ENCODE data around the gene NLE1.
A peak's percentile ranks its signal among the peaks of the same experiment; 100 is the strongest.
"Not testable (repeated sequence)": the region's sequence is repeated elsewhere in the genome, so short reads cannot be mapped to it uniquely, and the experiment has no call there.

NLE1 gene

GRCh38 chr17:35129154-35129972 is 12.7 kb downstream of the NLE1 start:
- DNase-seq (ENCODE audit: low read depth, low spot score): no peak

DNA sequence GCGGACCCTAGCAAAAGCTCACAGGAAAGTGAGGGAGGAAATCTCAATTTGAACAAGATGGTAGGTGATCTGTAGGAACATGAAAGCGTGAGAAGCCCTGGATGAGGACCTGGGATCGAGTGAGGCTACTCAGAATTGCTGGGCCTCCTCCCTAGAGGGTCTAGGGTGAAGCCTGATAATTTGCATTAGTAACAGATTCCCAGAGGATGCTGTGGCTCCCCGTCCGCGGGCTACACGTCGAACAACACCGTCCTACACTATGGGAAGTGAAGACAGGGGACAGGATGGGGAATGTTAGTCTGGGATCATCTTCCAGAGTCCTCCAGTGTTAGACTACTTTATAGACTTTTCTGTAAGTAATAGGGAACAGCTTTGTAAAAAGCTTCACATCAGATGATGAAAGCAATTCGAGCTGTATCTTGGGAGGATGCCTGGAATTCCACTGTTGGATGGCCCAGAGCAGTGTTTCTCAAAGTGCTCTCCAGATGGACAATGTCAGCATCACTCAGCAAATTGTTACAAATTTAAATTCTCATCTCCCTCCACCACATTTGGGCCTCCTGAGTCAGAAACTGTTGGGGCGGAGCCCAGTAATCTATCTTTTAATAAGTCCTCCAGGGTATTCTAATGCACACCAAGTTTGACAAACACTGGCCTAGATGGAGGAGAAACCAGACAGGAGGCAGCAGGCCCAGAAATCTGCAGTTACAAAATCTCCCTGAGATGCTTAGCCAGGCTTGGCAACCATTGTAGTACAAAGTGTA is 14.2 kb downstream of the NLE1 start:
- no peak for DNase-seq (ENCODE audit: low read depth, low spot score)

DNA sequence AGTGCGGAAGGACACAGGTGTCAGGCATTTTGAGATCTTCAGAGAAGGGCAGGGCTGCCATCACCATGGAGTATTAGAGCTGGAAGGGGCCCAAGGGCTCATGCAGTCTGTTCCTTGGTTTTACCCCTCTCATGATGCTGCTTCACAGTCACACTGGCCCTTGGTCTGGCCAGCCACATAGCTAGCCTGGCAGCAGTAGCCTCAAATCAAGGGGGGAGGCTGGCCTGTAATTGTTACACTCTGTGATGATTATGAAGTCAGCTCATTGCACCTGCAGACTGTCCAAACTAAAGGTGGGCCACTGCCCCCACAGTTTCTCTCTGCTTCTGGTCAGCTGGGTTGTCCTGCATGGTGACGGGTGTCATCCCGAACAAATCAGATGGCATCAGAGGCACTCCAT is 20.8 kb downstream of the NLE1 start, which contains the start of gene FNDC8:
Gene FNDC8, plus strand, starts transcription at position 301 of the 400 bp plus-strand sequence. Its CDS starts 79 bp downstream, at position 380.
- DNase-seq (ENCODE audit: low read depth, low spot score): no peak

- DNase-seq (ENCODE audit: low read depth, low spot score): peak; percentile 50
Observed at GRCh38 chr17:35119370-35120165, 22.5 kb downstream of the NLE1 start, which contains the start of gene RAD51D. RAD51D (minus strand) TSS chr17:35119860; CDS start chr17:35119613, 247 bp downstream.

DNA sequence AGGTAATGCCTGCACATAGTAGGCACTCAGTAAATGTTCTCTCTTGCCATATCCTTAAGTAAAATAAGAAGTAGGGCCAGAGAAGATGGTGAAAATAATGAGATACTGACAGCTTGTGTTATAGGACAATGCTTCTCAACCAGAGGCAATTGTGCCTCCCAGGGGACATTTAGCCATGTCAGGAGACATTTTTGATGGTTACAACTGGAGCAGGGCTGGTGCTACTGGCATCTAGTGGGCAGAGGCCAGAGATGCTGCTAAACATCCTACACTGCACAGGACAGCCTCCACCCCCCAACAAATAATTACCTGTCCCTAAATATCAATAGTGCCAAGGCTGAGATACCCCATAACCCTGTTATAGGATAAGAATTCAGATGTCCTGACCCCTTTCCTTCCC is 24.1 kb downstream of the NLE1 start:
- no peak for DNase-seq (ENCODE audit: low read depth, low spot score)

GRCh38 chr17:35116845-35117244 is 25.3 kb downstream of the NLE1 start:
- no peak for DNase-seq (ENCODE audit: low read depth, low spot score)

DNA sequence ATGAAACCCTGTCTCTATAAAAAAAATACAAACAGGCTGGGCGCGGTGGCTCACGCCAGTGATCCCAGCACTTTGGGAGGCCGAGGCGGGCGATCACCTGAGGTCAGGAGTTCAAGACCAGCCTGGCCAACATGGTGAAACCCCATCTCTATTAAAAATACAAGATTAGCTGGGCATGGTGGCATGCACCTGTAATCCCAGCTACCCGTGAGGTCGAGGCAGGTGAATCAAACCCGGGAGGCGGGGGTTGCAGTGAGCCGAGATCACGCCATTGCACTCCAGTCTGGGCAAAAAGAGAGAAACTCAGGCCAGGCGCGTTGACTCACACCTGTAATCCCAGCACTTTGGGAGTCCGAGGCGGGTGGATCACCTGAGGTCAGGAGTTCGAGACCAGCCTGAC is 31.3 kb downstream of the NLE1 start:
- DNase-seq (ENCODE audit: low read depth, low spot score): not testable (repeated sequence)

GRCh38 chr17:35104844-35105450 is 37.2 kb downstream of the NLE1 start:
- no peak for DNase-seq (ENCODE audit: low read depth, low spot score)

GRCh38 chr17:35103271-35103670 is 38.8 kb downstream of the NLE1 start:
- no peak for DNase-seq (ENCODE audit: low read depth, low spot score)

- no peak for DNase-seq (ENCODE audit: low read depth, low spot score)
Observed at GRCh38 chr17:35101725-35102124, 40.4 kb downstream of the NLE1 start.

DNA sequence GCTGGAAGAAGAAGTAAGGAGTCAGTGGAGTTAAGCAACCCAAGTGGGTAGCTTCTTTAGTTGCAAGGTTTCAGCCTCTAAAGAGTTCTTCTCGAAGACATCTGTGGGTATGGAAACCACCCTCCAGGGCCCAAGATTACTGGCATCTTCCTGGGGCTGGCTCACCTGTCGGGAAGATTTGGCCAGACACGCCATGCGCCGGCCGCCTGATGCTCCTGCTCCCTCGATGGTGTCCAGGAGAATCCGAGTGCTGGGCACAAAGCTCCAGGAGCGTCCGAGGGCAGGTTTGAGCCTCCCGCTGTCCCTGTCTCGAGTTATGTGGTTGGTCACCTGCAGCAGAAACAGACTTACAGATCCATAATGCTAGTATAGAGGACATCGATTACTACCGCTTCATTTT is 41.1 kb downstream of the NLE1 start:
- no peak for DNase-seq (ENCODE audit: low read depth, low spot score)

GRCh38 chr17:35099908-35100307 is 42.2 kb downstream of the NLE1 start:
- DNase-seq (ENCODE audit: low read depth, low spot score): no peak

DNA sequence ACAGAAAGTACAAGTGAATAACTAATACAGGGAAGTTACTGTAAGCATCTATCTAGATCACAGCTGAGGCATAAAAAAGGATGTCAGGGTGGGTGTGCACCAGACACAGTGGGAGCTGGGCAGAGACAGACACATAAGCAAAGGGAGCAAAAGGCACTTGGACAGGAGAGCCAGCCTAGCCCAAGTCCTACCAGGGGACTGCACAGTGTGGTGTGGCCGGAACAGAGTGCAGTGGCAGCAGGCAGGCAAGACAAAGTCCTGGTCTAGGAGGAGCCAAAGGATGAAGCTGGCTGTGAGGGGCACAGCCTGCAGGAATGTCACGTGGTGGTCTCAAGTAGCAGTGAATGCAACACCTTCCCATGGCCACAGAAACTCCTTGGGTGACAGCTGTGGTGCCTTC is 44.3 kb downstream of the NLE1 start:
- DNase-seq (ENCODE audit: low read depth, low spot score): no peak

DNA sequence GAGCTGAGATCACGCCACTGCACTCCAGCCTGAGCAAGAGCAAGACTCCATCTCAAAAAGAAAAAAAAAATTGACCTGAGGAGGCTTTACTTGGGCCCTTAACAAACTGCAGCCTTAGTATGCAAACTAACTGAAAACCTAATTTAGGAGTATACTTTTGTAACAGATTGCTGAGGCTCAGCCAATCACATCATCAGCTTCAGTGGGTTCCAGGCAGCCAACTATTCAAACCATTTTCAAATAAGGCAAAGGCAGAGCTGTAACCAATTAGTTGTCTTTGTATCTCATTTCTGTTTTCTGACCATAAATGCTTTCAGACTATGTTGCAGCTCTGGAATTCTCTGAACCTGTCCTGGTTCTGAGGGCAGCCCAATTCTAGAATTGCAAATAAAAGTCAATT is 46.4 kb downstream of the NLE1 start:
- no peak for DNase-seq (ENCODE audit: low read depth, low spot score)

DNA sequence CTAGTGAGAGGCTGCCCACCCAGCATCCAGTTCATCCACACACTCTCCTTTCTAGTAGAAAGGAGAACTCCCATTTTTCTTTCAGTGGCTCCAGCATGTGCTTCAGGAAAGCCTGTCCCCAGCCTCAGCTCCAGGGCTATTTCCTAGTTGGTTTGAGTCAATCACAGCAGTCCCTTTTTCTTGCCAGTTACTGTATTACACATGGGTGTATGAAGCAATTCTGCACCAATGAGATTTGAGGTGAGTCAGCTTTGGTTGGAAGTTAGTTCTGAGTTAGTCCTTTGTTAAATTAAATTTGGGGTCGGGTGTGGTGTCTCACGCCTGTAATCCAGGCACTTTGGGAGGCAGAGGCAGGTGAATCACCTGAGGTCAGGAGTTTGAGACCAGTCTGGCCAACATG is 47.2 kb downstream of the NLE1 start:
- no peak for DNase-seq (ENCODE audit: low read depth, low spot score)

GRCh38 chr17:35090707-35091106 is 51.4 kb downstream of the NLE1 start:
- DNase-seq (ENCODE audit: low read depth, low spot score): not testable (repeated sequence)

GRCh38 chr17:35089586-35090296 is 52.4 kb downstream of the NLE1 start:
- no peak for DNase-seq (ENCODE audit: low read depth, low spot score)

DNA sequence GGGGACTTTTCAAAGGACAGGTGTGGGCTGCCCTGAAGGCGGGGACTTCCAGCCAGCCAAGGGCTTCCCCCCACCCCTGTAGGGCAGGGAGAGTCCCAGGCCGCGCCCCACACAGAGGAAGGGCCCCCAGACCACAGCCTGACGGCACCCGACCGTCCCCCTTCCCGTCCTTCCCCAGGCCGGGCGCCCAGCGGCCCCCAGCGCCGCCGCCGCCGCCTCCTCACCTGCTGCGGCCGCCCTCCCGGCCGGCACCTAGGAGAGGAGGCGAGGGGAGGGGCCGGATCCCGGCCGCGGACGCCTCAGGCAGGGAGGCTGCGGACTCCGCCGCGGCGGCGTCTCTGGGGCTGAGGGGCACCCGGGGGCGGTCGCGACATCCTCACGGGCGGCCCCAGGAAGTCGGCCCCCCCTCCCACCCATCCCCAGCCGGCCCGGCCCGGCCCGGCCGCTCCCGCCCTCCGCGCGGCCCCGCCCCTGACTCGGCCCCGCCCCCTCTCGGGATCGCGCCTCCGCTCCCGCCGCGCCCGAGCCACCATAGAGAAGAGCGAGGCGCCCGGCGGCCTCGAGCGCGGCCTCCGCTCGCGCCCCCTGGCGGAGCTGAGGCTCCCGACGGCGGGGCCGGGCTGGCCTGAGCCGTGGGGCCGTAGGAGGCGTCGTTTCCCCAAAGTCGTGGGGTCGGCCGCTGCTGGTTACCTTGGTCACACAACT is 53.1 kb downstream of the NLE1 start:
- peak; percentile 79 for DNase-seq (ENCODE audit: low read depth, low spot score)

- DNase-seq (ENCODE audit: low read depth, low spot score): no peak
Observed at GRCh38 chr17:35088356-35088880, 53.7 kb downstream of the NLE1 start.
